Measurements from ENCODE around the gene CLDN14. TPM values are rescaled to one million over a fixed set of nuclear protein-coding genes. Genes with fewer than 3 reads are reported as not detected.

The CLDN14 gene
- total and polyA plus RNA-seq, 12 donors: 0.06 TPM; not detected in 11

GRCh38 chr21:36412916-36413315 is 67.0 kb downstream of the CLDN14 start:
- Histone ChIP-seq H3K36me3 (peaks cover 0 to 38% (median 0%) of the 10 kb centered on the region in 9 donors), H3K27ac (no peak overlapping the region), H3K27me3 (no peaks in the 10 kb centered on the region), H3K4me3 (no peak overlapping the region), H3K9me3 (no peaks in the 10 kb centered on the region), H3K4me1 (no peaks in the 10 kb centered on the region)
- no peak for TF ChIP-seq CTCF (IDR thresholded peaks at IDR 0.05)
- intact Hi-C loops (cut with DNase I): no loop called here
- ATAC-seq (no peak), DNase-seq (no peak)
- 96 to 98% methylated on average over 11 of the region's 11 CpGs for WGBS, 2 donors

DNA sequence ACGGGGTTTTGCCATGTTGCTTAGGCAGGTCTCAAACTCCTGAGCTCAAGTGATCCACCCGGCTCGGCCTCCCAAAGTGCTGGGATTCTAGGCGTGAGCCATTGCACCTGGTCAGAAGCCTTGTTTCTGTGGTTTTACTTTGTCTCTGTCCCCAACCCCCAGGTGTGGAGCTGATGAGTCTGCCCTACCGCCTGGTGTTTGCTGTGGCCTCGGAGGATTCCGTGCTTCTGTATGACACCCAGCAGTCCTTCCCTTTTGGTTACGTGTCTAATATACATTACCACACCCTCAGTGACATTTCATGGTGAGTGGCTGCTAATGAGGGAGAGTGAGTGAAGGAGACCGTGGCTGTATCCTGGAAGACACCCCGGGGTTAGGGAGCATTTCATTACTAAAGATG is 68.6 kb downstream of the CLDN14 start:
- Histone ChIP-seq H3K4me1 (no peaks in the 10 kb centered on the region), H3K36me3 (peaks cover 0 to 44% (median 0%) of the 10 kb centered on the region in 9 donors), H3K4me3 (no peak overlapping the region), H3K9me3 (no peaks in the 10 kb centered on the region), H3K27me3 (no peaks in the 10 kb centered on the region), H3K27ac (no peak overlapping the region)
- no peak for DNase-seq
- no peak for TF ChIP-seq CTCF (IDR thresholded peaks at IDR 0.05)
- ATAC-seq: no peak
- intact Hi-C loops (cut with DNase I): no loop called here
- 97% methylated on average over 10 of the region's 10 CpGs for WGBS, 2 donors

Other genes with a start within 250 kb of the CLDN14 start
- gene MORC3, start 159.9 kb downstream of the CLDN14 start, total RNA-seq: 10 to 100 TPM; 14.6 to 21.2 (median 16.7) TPM
- gene MORC3, start 159.9 kb downstream of the CLDN14 start, polyA plus RNA-seq: 10 to 100 TPM in 1 of 2 donors, 1 to 10 TPM in 1; 5.5 to 15.0 TPM
- 1 to 10 TPM in 2 of 10 donors, under 1 TPM in 8; 0.24 to 1.3 (median 0.48) TPM for gene CHAF1B, start 94.7 kb downstream of the CLDN14 start, total RNA-seq
- under 1 TPM; 0.46 to 0.51 TPM for gene CHAF1B, start 94.7 kb downstream of the CLDN14 start, polyA plus RNA-seq
- gene SIM2, start 219.0 kb upstream of the CLDN14 start, total RNA-seq: under 1 TPM in 2 of 10 donors, not detected in 8; 0.15 to 0.16 TPM
- under 1 TPM in 1 of 2 donors, not detected in 1; 0.01 TPM for gene SIM2, start 219.0 kb upstream of the CLDN14 start, polyA plus RNA-seq